DOHH2 (cell line): ENCODE results near the gene NME2.

Experiments used
- H3F3A ChIP-seq: fragments of 200-600 bp; sonication (generic), shearing (Covaris generic); 2 replicates; pipeline ENCODE4 v1.6.0; 2016; ENCODE audit warnings: antibody characterized with exemption, mild to moderate bottlenecking; ENCODE audit not compliant: control insufficient read depth, insufficient read depth
- H3K27ac ChIP-seq: fragments of 200-600 bp; sonication (generic); 2 replicates; pipeline ENCODE4 v1.5.1; 2014; ENCODE audit warnings: low read depth, mild to moderate bottlenecking, low read length, moderate library complexity
- H3K27me3 ChIP-seq: fragments of 200-600 bp; sonication (generic); 2 replicates; pipeline ENCODE4 v1.6.1; 2014; ENCODE audit warnings: mild to moderate bottlenecking, low read length, mixed read lengths; ENCODE audit not compliant: control insufficient read depth
- H3K36me3 ChIP-seq: fragments of 200-600 bp; sonication (generic); 2 replicates; pipeline ENCODE4 v1.6.1; 2014; ENCODE audit warnings: mild to moderate bottlenecking, low read length, moderate library complexity, mixed read lengths; ENCODE audit not compliant: control insufficient read depth
- H3K4me1 ChIP-seq: fragments of 200-600 bp; sonication (generic); 2 replicates; pipeline ENCODE4 v1.6.1; 2014; ENCODE audit warnings: mild to moderate bottlenecking, low read length, mixed read lengths; ENCODE audit not compliant: control insufficient read depth
- H3K4me2 ChIP-seq: fragments of 200-600 bp; sonication (generic); 2 replicates; pipeline ENCODE4 v1.6.0; 2014; ENCODE audit warnings: mild to moderate bottlenecking, low read length, moderate library complexity
- H3K4me3 ChIP-seq: fragments of 200-600 bp; sonication (generic); 2 replicates; pipeline ENCODE4 v1.5.1; 2014; ENCODE audit warnings: mild to moderate bottlenecking, low read length, mixed read lengths
- H3K79me2 ChIP-seq: fragments of 200-600 bp; sonication (generic); 2 replicates; pipeline ENCODE4 v1.6.1; 2014; ENCODE audit warnings: mild to moderate bottlenecking, low read length, mixed read lengths; ENCODE audit not compliant: control insufficient read depth
- H3K9me2 ChIP-seq: fragments of 200-600 bp; sonication (generic); replicated peaks from 2 replicates; pipeline ENCODE4 v1.6.1; 2014; ENCODE audit warnings: mild to moderate bottlenecking, low read length, mixed read lengths; ENCODE audit not compliant: control insufficient read depth
- H3K9me3 ChIP-seq: fragments of 200-600 bp; sonication (generic); 2 replicates; pipeline ENCODE4 v1.6.1; 2014; ENCODE audit warnings: antibody characterized with exemption, low read length, mixed read lengths; ENCODE audit not compliant: control insufficient read depth, insufficient read depth
- H4K20me1 ChIP-seq: fragments of 200-600 bp; sonication (generic); 2 replicates; pipeline ENCODE4 v1.6.0; 2014; ENCODE audit warnings: low read depth, mild to moderate bottlenecking, antibody characterized with exemption, low read length, moderate library complexity; ENCODE audit not compliant: control insufficient read depth, insufficient read depth
- EZH2phosphoT487 ChIP-seq: fragments of 200-600 bp; sonication (generic); IDR thresholded peaks from 2 replicates; pipeline ENCODE4 v1.6.1; 2017; ENCODE audit warnings: borderline replicate concordance, mild to moderate bottlenecking, antibody characterized with exemption, low read length, moderate library complexity, mixed read lengths
- TF ChIP-seq, protein P1 (sequence below): fragments of 200-600 bp; sonication (generic); IDR thresholded peaks from one replicate; pipeline ENCODE4 v1.5.1; 2014; ENCODE audit warnings: antibody characterized with exemption, mild to moderate bottlenecking, low read depth, low read length; ENCODE audit not compliant: poor library complexity, severe bottlenecking

NME2 gene

DNA sequence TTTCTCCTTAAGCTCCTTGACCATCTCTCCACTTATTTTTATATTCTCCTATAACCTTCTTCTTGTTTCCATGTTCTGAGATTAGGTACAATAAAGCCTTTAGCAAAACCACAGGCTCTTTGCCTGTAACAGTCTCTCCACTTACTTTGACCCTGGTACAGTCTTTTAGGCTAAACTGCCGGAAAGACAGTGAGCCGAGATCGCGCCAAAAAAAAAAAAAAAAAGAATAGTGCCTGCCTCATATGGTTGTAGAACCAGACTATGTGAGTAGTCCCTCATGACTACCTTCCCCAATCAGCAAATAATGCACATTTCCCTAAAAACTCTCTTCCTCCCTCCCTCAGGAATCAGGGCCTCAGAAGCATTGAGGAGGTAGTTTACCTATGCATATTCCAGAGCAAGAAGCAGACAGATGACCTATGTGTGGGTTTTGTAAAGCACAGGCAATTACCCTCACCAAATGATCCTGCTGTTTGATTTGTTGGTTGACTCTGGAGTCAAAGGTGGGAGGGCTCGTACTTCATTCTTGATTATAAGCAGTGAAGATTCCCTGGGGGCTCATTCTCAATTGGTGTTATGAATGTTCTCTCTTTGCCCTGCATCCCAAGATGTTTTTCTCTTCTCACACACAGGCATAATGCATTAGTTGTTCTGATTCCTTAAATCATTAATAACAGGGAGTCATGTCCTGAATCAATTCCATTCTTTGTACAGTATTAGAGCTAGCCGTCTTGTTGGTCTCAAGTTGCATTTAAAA lies 21.8 kb upstream of the NME2 start:
- H3K27me3 ChIP-seq, result no peaks in the 10 kb centered on the region
- H3K9me2 ChIP-seq, result no peaks in the 10 kb centered on the region
- H3K27ac ChIP-seq, result no peak overlapping the region
- no peaks in the 10 kb centered on the region for H3K79me2 ChIP-seq
- H4K20me1 ChIP-seq, result no peaks in the 10 kb centered on the region
- H3K9me3 ChIP-seq, result no peaks in the 10 kb centered on the region
- H3K36me3 ChIP-seq, result no peaks in the 10 kb centered on the region
- TF ChIP-seq EZH2phosphoT487, result no peak
- TF ChIP-seq, protein P1, sequence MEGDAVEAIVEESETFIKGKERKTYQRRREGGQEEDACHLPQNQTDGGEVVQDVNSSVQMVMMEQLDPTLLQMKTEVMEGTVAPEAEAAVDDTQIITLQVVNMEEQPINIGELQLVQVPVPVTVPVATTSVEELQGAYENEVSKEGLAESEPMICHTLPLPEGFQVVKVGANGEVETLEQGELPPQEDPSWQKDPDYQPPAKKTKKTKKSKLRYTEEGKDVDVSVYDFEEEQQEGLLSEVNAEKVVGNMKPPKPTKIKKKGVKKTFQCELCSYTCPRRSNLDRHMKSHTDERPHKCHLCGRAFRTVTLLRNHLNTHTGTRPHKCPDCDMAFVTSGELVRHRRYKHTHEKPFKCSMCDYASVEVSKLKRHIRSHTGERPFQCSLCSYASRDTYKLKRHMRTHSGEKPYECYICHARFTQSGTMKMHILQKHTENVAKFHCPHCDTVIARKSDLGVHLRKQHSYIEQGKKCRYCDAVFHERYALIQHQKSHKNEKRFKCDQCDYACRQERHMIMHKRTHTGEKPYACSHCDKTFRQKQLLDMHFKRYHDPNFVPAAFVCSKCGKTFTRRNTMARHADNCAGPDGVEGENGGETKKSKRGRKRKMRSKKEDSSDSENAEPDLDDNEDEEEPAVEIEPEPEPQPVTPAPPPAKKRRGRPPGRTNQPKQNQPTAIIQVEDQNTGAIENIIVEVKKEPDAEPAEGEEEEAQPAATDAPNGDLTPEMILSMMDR, result no peak
- H3K4me2 ChIP-seq, result no peak overlapping the region
- no peaks in the 10 kb centered on the region for H3K4me1 ChIP-seq
- no peaks in the 10 kb centered on the region for H3F3A ChIP-seq
- no peak overlapping the region for H3K4me3 ChIP-seq

DNA sequence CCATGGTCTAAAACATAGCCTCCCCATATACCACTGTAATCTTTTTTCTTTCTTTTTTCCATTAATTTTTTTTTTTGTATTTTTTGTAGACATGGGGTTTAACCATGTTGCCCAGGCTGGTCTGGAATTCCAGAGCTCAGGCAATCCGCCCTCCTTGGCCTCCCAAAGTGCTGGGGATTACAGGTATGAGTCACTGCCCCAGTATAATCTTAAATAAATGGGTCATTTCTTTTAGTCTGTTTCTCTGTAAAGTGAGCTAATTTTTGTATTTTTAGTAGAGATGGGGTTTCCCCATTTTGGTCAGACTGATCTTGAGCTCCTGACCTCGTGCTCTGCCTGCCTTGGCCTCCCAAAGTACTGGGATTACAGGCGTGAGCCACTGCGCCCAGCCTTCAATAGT lies 18.6 kb upstream of the NME2 start:
- no peaks in the 10 kb centered on the region for H3K9me3 ChIP-seq
- no peaks in the 10 kb centered on the region for H3K9me2 ChIP-seq
- H3K4me3 ChIP-seq, result no peak overlapping the region
- no peaks in the 10 kb centered on the region for H3K36me3 ChIP-seq
- no peak overlapping the region for H3K27ac ChIP-seq
- no peaks in the 10 kb centered on the region for H3K79me2 ChIP-seq
- no peaks in the 10 kb centered on the region for H4K20me1 ChIP-seq
- no peak overlapping the region for H3K4me2 ChIP-seq
- no peak for TF ChIP-seq EZH2phosphoT487
- TF ChIP-seq, protein P1, result no peak
- H3K27me3 ChIP-seq, result no peaks in the 10 kb centered on the region
- no peaks in the 10 kb centered on the region for H3F3A ChIP-seq
- peaks cover 4% of the 10 kb centered on the region for H3K4me1 ChIP-seq

DNA sequence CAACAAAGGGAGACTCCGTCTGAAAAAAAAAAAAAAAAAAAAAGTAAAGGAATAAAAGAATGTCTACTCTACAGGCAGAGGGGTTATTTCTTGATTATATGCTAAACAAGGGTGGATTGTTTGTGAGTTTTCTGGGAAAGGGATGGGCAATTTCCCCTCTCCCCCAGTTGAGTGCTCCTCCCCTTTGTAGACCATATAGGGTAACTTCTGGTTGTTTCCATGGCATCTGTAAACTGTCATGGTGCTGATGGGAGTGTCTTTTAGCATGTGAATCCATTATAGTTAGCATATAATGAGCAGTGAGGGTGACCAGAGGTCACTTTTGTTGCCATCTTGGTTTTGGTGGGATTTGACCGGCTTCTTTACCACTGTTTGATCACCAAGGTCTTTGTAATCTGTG lies 17.0 kb upstream of the NME2 start:
- no peak overlapping the region for H3K4me3 ChIP-seq
- peaks cover 8% of the 10 kb centered on the region for H3K4me1 ChIP-seq
- H3K9me2 ChIP-seq, result no peaks in the 10 kb centered on the region
- no peaks in the 10 kb centered on the region for H4K20me1 ChIP-seq
- H3F3A ChIP-seq, result no peaks in the 10 kb centered on the region
- H3K9me3 ChIP-seq, result no peaks in the 10 kb centered on the region
- H3K36me3 ChIP-seq, result peaks cover 6% of the 10 kb centered on the region
- no peaks in the 10 kb centered on the region for H3K27me3 ChIP-seq
- peaks cover 8% of the 10 kb centered on the region for H3K79me2 ChIP-seq
- TF ChIP-seq EZH2phosphoT487, result no peak
- TF ChIP-seq, protein P1, result no peak
- no peak overlapping the region for H3K4me2 ChIP-seq
- H3K27ac ChIP-seq, result no peak overlapping the region
